Stimulated activated CD4-positive, alpha-beta T cell treated with anti-CD3 and anti-CD28 coated beads, Interleukin-4, amount 100 ng/mL, for 1 hour (primary cell): ENCODE data around the gene SPINK6.

Experiments
- DNase-seq: peaks from one replicate; pipeline ENCODE4 v3.0.0-alpha.2; 2020

The SPINK6 gene

DNA sequence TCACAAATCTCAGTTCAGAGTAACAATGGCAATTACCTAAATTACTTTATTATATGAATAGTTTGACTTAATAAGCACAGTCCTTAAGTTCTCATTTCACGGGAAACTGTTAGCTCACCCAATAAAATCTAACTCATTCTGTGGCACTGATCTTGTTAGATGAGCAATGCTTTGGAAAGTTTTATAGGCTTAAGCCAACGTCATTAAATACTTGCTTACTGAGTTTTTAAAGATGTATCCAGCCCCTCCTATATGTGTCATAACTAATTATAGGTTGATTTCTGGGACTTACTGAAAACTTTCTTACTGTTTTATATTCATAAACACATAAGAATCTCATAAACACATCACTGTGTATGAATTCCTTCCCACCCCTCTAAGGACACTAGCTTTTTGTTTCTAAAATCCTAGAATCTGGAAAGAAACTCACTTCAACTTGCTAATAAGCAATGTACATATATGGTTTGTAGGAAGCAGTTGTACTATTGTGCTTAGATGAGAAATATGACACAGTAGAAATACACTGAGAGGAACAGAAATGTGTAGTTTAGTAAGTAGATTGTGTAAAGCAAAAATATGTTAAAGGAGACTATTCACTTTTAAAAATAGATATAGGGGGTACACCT, 21.4 kb downstream of the SPINK6 start:
- no peak for DNase-seq

- no peak for DNase-seq
Measured at GRCh38 chr5:148228392-148228984, 25.6 kb downstream of the SPINK6 start.

DNA sequence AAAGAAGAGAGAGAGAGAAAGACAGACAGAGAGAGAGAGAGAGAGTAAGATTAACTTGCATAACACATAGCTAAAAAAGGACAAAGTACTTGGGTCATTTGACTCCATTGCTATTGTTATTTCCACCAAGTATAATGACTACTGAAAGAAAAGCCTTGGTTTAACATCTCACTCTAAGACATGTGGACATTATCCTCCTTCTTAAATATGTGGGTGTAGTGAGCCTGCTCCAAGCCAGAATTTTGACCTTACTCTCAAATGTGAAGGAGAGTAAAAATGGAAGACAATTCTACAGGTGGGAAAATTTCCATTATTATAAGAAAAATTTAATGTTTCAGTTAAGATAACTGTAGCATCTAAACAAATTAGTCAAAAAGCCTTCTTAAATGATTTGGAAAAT, 27.0 kb downstream of the SPINK6 start:
- no peak for DNase-seq

- DNase-seq, result no peak
Measured at GRCh38 chr5:148230240-148230639, 27.4 kb downstream of the SPINK6 start.

GRCh38 chr5:148237785-148238417, 35.1 kb downstream of the SPINK6 start:
- DNase-seq, result no peak

GRCh38 chr5:148238418-148238794, 35.6 kb downstream of the SPINK6 start, which contains the start of gene MARCOL:
MARCOL (plus strand) TSS chr5:148238525; CDS start chr5:148238598, 73 bp downstream.
- no peak for DNase-seq

- DNase-seq, result no peak
Measured at GRCh38 chr5:148248894-148249293, 46.1 kb downstream of the SPINK6 start.

DNA sequence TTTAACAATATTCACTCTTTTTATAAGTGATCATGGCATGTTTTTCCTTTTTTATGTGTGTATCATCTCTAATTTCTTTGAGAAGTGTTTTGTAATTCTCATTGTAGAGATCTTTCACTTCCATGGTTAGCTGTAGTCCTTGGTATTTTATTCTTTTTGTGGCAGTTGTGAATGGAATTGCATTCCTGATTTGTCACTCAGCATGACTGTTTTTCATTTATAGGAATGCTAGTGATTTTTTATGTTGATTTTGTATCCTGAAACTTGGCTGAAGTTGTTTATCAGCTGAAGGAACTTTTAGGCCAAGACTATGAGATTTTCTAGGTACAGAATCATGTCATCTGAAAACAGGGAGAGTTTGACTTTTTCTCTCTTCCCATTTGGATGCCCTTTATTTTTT, 52.6 kb downstream of the SPINK6 start:
- no peak for DNase-seq

GRCh38 chr5:148259288-148259687, 56.4 kb downstream of the SPINK6 start:
- no peak for DNase-seq

- DNase-seq, result no peak
Measured at GRCh38 chr5:148261221-148261620, 58.4 kb downstream of the SPINK6 start.
